SK-N-MC (cell line): ENCODE measurements around the gene BEND2.

Source experiments
- DNase-seq: peaks from one replicate; pipeline ENCODE4 v3.0.0-alpha.2; 2011; ENCODE audit warnings: low read depth, low spot score
- H3K27ac ChIP-seq: fragments of 200-600 bp; sonication (generic); 2 replicates; pipeline ENCODE4 v1.5.1; 2016; ENCODE audit warnings: mixed run types
- H3K36me3 ChIP-seq: fragments of 200-600 bp; sonication (generic); 2 replicates; pipeline ENCODE4 v1.6.1; 2017; ENCODE audit warnings: antibody characterized with exemption, low read length, mixed read lengths; ENCODE audit not compliant: insufficient read depth
- H3K4me3 ChIP-seq: fragments of 200-600 bp; sonication (generic); 2 replicates; pipeline ENCODE4 v1.5.1; 2016
- H3K9ac ChIP-seq: fragments of 200-600 bp; sonication (generic); 2 replicates; pipeline ENCODE4 v1.8.0; 2017; ENCODE audit warnings: mixed run types, mixed read lengths; ENCODE audit not compliant: insufficient read length
- H3K9me3 ChIP-seq: fragments of 200-600 bp; sonication (generic); 2 replicates; pipeline ENCODE4 v1.6.1; 2017; ENCODE audit warnings: low read depth, mild to moderate bottlenecking, antibody characterized with exemption, low read length, moderate library complexity, mixed read lengths
- EZH2 ChIP-seq: fragments of 200-600 bp; sonication (generic); IDR thresholded peaks from one replicate; pipeline ENCODE4 v1.6.1; 2017; ENCODE audit warnings: antibody characterized with exemption
- FOXP2 ChIP-seq: optimal IDR thresholded peaks from 2 replicates; pipeline ENCODE3; 2011; ENCODE audit warnings: mild to moderate bottlenecking, moderate library complexity; ENCODE audit not compliant: insufficient read depth; ENCODE audit errors: extremely low read length, control extremely low read depth
- POLR2AphosphoS5 ChIP-seq: IDR thresholded peaks from 2 replicates; pipeline ENCODE4 v1.6.1; 2012; ENCODE audit warnings: mild to moderate bottlenecking, low read depth, low read length, borderline replicate concordance

The BEND2 gene

DNA sequence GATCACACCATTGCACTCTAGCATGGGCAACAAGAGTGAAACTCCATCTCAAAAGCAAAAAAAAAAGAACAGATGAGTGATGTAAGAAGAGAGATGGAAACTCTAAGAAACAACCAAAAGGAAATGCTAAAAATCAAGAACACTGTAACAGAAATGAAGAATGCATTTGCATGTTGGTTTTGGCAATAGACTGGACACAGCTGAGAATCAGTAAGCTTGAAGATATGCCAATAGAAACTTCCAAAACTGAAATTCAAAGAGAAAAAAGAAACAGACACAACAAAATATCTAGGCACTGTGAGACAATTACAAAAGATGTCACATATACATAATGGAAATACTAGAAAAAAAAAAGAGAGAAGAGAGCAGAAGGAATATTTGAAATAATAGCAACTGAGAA, 93.7 kb downstream of the BEND2 start:
- no peaks in the 10 kb centered on the region for H3K36me3 ChIP-seq
- no peak overlapping the region for H3K9ac ChIP-seq
- DNase-seq = no peak
- no peaks in the 10 kb centered on the region for H3K9me3 ChIP-seq
- TF ChIP-seq EZH2 = no peak
- no peak for TF ChIP-seq FOXP2
- no peak for TF ChIP-seq POLR2AphosphoS5
- H3K27ac ChIP-seq = no peak overlapping the region
- H3K4me3 ChIP-seq = no peak overlapping the region

DNA sequence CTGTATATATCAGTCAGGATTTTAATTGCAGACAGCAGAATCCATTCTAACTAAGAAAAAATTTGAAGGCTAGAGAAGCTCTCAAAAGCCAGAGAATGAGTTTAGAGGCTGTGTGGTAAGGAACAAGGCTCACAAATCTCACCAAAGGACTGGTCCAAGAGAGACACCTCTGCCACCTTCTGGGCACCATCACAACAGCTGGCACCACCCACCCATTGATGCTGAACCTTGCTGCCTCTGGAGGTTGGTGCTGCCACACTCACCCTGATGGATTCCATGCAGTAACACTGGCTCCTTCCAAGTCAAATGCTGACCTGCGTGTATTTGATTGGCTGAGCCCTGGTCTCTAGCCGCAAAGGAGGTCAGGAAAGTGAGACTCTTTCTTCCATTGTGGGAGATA, 100.8 kb downstream of the BEND2 start:
- Histone ChIP-seq H3K9ac (no peak overlapping the region), H3K27ac (no peak overlapping the region), H3K4me3 (no peak overlapping the region), H3K36me3 (no peaks in the 10 kb centered on the region), H3K9me3 (no peaks in the 10 kb centered on the region)
- TF ChIP-seq POLR2AphosphoS5 = no peak
- no peak for DNase-seq
